CD14-positive monocyte (primary cell): ENCODE data around the gene CACNA1G. TPM values are rescaled to one million over a fixed set of nuclear protein-coding genes. Genes with fewer than 3 reads are reported as not detected.
A peak's percentile ranks its signal among the peaks of the same experiment; 100 is the strongest.

Source experiments
- DNase-seq, 3 donors: peaks; one replicate each; pipeline ENCODE4 v3.0.0-alpha.2; 2011 to 2022
- H2AFZ ChIP-seq: 2 replicates; pipeline ENCODE4 v1.6.0; 2012; ENCODE audit warnings: mild to moderate bottlenecking, low read depth, low read length, inconsistent platforms; ENCODE audit not compliant: insufficient read depth, poor library complexity, severe bottlenecking
- H3K27ac ChIP-seq, 2 donors: 1 replicate in 1 of 2; 2 replicates in 1 of 2; pipeline ENCODE4 v1.5.1; 2012 to 2013; ENCODE audit warnings: low read length in 2 of 2, control low read depth in 1 of 2, inconsistent platforms in 1 of 2, low read depth in 1 of 2, mild to moderate bottlenecking in 1 of 2
- H3K27me3 ChIP-seq, 2 donors: one replicate each; pipeline versions ENCODE4 v1.6.0 to v1.6.1; 2011 to 2013; ENCODE audit warnings: low read length in 2 of 2; ENCODE audit not compliant: control insufficient read depth in 2 of 2, insufficient read depth in 2 of 2
- H3K36me3 ChIP-seq, 2 donors: replicated peaks in 1 of 2; 1 replicate in 1 of 2; 2 replicates in 1 of 2; pipeline versions ENCODE4 v1.5.1 to v1.6.1; 2012 to 2013; ENCODE audit warnings: low read length in 2 of 2, control low read depth in 1 of 2, inconsistent platforms in 1 of 2, mild to moderate bottlenecking in 1 of 2; ENCODE audit not compliant: insufficient read depth in 2 of 2, control insufficient read depth in 1 of 2
- H3K4me1 ChIP-seq, 2 donors: 1 replicate in 1 of 2; 2 replicates in 1 of 2; pipeline versions ENCODE4 v1.5.1 to v1.6.1; 2012 to 2013; ENCODE audit warnings: low read length in 2 of 2, control low read depth in 1 of 2, inconsistent platforms in 1 of 2, mild to moderate bottlenecking in 1 of 2, moderate library complexity in 1 of 2; ENCODE audit not compliant: insufficient read depth in 2 of 2, control insufficient read depth in 1 of 2
- H3K4me2 ChIP-seq: replicated peaks from 2 replicates; pipeline ENCODE3; 2012; ENCODE audit warnings: low read length, moderate library complexity, mild to moderate bottlenecking; ENCODE audit not compliant: poor library complexity, severe bottlenecking; ENCODE audit errors: extremely low read depth
- H3K4me3 ChIP-seq, 3 experiments: fragments of 200-600 bp in 1 of 3; sonication (generic) in 1 of 3; replicated peaks in 1 of 3; 1 replicate in 2 of 3; 2 replicates in 1 of 3; pipeline ENCODE4 v1.5.1; 2011 to 2013; ENCODE audit warnings: low read length in 3 of 3, mild to moderate bottlenecking in 3 of 3, control low read depth in 2 of 3, low read depth in 2 of 3, inconsistent platforms in 1 of 3, moderate library complexity in 1 of 3
- H3K79me2 ChIP-seq: 2 replicates; pipeline ENCODE4 v1.6.0; 2012; ENCODE audit warnings: mild to moderate bottlenecking, control low read depth, inconsistent platforms, low read length, moderate library complexity; ENCODE audit not compliant: insufficient read depth
- H3K9ac ChIP-seq: 2 replicates; pipeline ENCODE4 v1.6.0; 2017; ENCODE audit warnings: low read length, mild to moderate bottlenecking; ENCODE audit not compliant: insufficient read depth, poor library complexity, severe bottlenecking
- H3K9me3 ChIP-seq, 2 donors: replicated peaks in 1 of 2; 1 replicate in 1 of 2; 2 replicates in 1 of 2; pipeline versions ENCODE4 v1.5.1 to v1.6.1; 2012 to 2013; ENCODE audit warnings: low read length in 2 of 2, control low read depth in 1 of 2; ENCODE audit not compliant: control insufficient read depth in 1 of 2, insufficient read depth in 1 of 2
- H4K20me1 ChIP-seq: 2 replicates; pipeline ENCODE4 v1.6.0; 2012; ENCODE audit warnings: mild to moderate bottlenecking, low read length, control low read depth, moderate library complexity; ENCODE audit not compliant: insufficient read depth
- H3K27ac Mint-ChIP-seq, 7 donors: one replicate each; pipeline ENCODE4 v1.8.0; 2020; ENCODE audit warnings: mild to moderate bottlenecking in 7 of 7, mixed read lengths in 7 of 7, moderate library complexity in 6 of 7, inconsistent platforms in 2 of 7
- H3K27me3 Mint-ChIP-seq, 3 donors: one replicate each; pipeline ENCODE4 v1.8.0; 2021 to 2022; ENCODE audit warnings: low read depth in 3 of 3, mild to moderate bottlenecking in 3 of 3, mixed read lengths in 3 of 3, moderate library complexity in 3 of 3, inconsistent platforms in 1 of 3
- H3K36me3 Mint-ChIP-seq, 2 donors: one replicate each; pipeline ENCODE4 v1.8.0; 2020; ENCODE audit warnings: mixed read lengths in 2 of 2, inconsistent platforms in 1 of 2, mild to moderate bottlenecking in 1 of 2
- H3K4me1 Mint-ChIP-seq: one replicate; pipeline ENCODE4 v1.8.0; 2020; ENCODE audit warnings: mild to moderate bottlenecking, mixed read lengths
- H3K4me3 Mint-ChIP-seq, 2 donors: one replicate each; pipeline ENCODE4 v1.8.0; 2020; ENCODE audit warnings: mild to moderate bottlenecking in 2 of 2, mixed read lengths in 2 of 2, moderate library complexity in 1 of 2
- H3K9me3 Mint-ChIP-seq, 7 donors: one replicate each; pipeline ENCODE4 v1.8.0; 2020 to 2022; ENCODE audit warnings: mixed read lengths in 7 of 7, mild to moderate bottlenecking in 6 of 7, moderate library complexity in 6 of 7, inconsistent platforms in 2 of 7
- WGBS: methylation state at CpG from one replicate; pipeline ENCODE4 v1.1.5; 2013; ENCODE audit warnings: missing lambda C conversion rate; ENCODE audit not compliant: insufficient coverage; 5-methylcytosine and 5-hydroxymethylcytosine counted together
- intact Hi-C, 2 donors: fragments of 100-400 bp; cut with micrococcal nuclease; formaldehyde crosslinking; loops; one replicate each; pipeline versions ENCODE4 v1.15.0 to v1.15.1; 2023
- polyA plus RNA-seq, 3 donors: library from polyadenylated mRNA; depleted of rRNA in 1 of 3; unstranded in 2 of 3; stranded (reverse) in 1 of 3; fragments of 300-500 nt in 2 of 3; fragments of >200 nt in 1 of 3; fragmentation: Illumina TruSeq in 2 of 3; gene quantifications; 1 replicate in 2 of 3; 2 replicates in 1 of 3; pipeline ENCODE4 v1.2.3, GENCODE V29; 2012 to 2021
- TF ChIP-seq, protein P1 (sequence below): fragments of 200-600 bp; IDR thresholded peaks from one replicate; pipeline ENCODE4 v1.8.0; 2022; ENCODE audit warnings: antibody characterized with exemption, mild to moderate bottlenecking

CACNA1G gene
- polyA plus RNA-seq, 3 donors, result 0.03 TPM; not detected in 2

DNA sequence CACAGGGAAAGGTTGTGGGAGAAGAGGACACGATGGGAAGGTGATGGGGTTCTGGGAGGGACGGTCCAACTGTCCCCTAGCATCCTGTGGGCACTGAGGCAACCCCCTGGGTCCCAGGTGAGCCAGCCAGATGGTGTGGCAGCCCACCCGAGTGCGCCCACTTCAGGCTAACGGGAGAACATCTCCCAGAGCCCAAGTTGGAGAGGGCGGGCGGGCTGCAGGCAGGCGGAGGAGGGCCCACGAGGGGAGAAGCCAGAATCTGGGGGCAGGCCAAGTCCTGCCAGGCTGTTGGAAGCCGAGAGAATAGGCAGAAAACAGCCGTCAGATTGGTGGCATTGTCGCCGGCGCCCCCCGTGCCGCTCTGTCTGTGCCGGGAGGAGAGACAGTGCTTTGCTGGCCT is 60.3 kb downstream of the CACNA1G start:
- no peak overlapping the region for H3K27ac ChIP-seq
- Mint-ChIP-seq H3K36me3 (peaks cover 0 to 3% of the 10 kb centered on the region in 2 donors), H3K4me3 (no peak overlapping the region), H3K9me3 (peaks cover 0 to 3% (median 0%) of the 10 kb centered on the region in 7 donors), H3K4me1 (peaks cover 41% of the 10 kb centered on the region), H3K27ac (peak overlapping the region in 3 of 7 donors; percentile 76 to 88 (median 82)), H3K27me3 (peaks cover 6 to 17% (median 11%) of the 10 kb centered on the region in 3 donors)
- no peak overlapping the region for H3K4me3 ChIP-seq
- no peaks in the 10 kb centered on the region for H3K36me3 ChIP-seq
- H3K9ac ChIP-seq, result no peak overlapping the region
- TF ChIP-seq, protein P1, sequence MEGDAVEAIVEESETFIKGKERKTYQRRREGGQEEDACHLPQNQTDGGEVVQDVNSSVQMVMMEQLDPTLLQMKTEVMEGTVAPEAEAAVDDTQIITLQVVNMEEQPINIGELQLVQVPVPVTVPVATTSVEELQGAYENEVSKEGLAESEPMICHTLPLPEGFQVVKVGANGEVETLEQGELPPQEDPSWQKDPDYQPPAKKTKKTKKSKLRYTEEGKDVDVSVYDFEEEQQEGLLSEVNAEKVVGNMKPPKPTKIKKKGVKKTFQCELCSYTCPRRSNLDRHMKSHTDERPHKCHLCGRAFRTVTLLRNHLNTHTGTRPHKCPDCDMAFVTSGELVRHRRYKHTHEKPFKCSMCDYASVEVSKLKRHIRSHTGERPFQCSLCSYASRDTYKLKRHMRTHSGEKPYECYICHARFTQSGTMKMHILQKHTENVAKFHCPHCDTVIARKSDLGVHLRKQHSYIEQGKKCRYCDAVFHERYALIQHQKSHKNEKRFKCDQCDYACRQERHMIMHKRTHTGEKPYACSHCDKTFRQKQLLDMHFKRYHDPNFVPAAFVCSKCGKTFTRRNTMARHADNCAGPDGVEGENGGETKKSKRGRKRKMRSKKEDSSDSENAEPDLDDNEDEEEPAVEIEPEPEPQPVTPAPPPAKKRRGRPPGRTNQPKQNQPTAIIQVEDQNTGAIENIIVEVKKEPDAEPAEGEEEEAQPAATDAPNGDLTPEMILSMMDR, result no peak
- DNase-seq, result no peak
- H4K20me1 ChIP-seq, result no peaks in the 10 kb centered on the region
- H3K9me3 ChIP-seq, result no peaks in the 10 kb centered on the region
- H3K27me3 ChIP-seq, result no peaks in the 10 kb centered on the region
- H3K79me2 ChIP-seq, result no peaks in the 10 kb centered on the region
- intact Hi-C loops, result loop anchor here (5.0 to 10.0 kb wide), 2 partner anchors 59 to 84 kb away; partner anchors contain the start of genes ANKRD40 (in 1 of the 2) and CACNA1G (in 1 of the 2)
- H2AFZ ChIP-seq, result no peak overlapping the region
- no peak overlapping the region for H3K4me2 ChIP-seq
- 81% methylated on average over 17 of the region's 17 CpGs for WGBS
- peaks cover 37 to 64% of the 10 kb centered on the region in 2 donors for H3K4me1 ChIP-seq

DNA sequence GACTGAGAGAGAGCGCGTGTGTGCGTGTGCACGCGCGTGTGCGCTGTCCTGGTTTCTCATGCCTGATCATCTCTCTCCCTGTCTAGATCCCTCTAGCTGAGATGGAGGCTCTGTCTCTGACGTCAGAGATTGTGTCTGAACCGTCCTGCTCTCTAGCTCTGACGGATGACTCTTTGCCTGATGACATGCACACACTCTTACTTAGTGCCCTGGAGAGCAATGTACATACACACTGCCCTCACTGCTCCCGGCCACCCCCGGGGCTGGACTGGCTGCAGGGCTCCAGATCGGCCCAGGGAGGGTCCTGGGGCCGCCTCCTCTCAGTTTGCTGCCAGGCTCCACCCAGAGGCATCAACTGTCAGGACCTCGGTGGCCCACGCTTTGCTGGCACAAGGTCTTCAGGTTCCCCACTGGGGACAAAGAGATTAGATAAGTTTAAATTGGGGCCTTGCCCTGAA is 61.1 kb downstream of the CACNA1G start:
- WGBS, result 54% methylated on average over 16 of the region's 16 CpGs
- H3K9ac ChIP-seq, result no peak overlapping the region
- H3K9me3 ChIP-seq, result no peaks in the 10 kb centered on the region
- DNase-seq, result peak; percentile 82 to 87 (median 85)
- TF ChIP-seq, protein P1, result no peak
- no peak overlapping the region for H3K4me3 ChIP-seq
- no peaks in the 10 kb centered on the region for H3K36me3 ChIP-seq
- peaks cover 41% of the 10 kb centered on the region for H3K4me1 Mint-ChIP-seq
- H3K27ac ChIP-seq, result no peak overlapping the region
- no peak overlapping the region for H2AFZ ChIP-seq
- no peaks in the 10 kb centered on the region for H3K79me2 ChIP-seq
- peak overlapping the region in 4 of 7 donors; percentile 38 to 88 (median 78) for H3K27ac Mint-ChIP-seq
- no peak overlapping the region for H3K4me2 ChIP-seq
- H3K9me3 Mint-ChIP-seq, result peaks cover 0 to 3% (median 0%) of the 10 kb centered on the region in 7 donors
- H3K4me3 Mint-ChIP-seq, result peak overlapping the region; percentile 48 to 72
- H3K4me1 ChIP-seq, result peaks cover 37 to 68% of the 10 kb centered on the region in 2 donors
- H4K20me1 ChIP-seq, result no peaks in the 10 kb centered on the region
- H3K27me3 ChIP-seq, result no peaks in the 10 kb centered on the region
- intact Hi-C loops, result loop anchor here (5.0 to 10.0 kb wide), 2 partner anchors 59 to 83 kb away; partner anchors contain the start of genes ANKRD40 (in 1 of the 2) and CACNA1G (in 1 of the 2)
- peaks cover 10 to 18% (median 12%) of the 10 kb centered on the region in 3 donors for H3K27me3 Mint-ChIP-seq
- peaks cover 0 to 3% of the 10 kb centered on the region in 2 donors for H3K36me3 Mint-ChIP-seq
